ENCODE measurements around the gene HERPUD2.
A peak's percentile ranks its signal among the peaks of the same experiment; 100 is the strongest.

The HERPUD2 gene

GRCh38 chr7:35697414-35698175 lies 2.7 kb upstream of the HERPUD2 start:
- TF ChIP-seq, protein P1, sequence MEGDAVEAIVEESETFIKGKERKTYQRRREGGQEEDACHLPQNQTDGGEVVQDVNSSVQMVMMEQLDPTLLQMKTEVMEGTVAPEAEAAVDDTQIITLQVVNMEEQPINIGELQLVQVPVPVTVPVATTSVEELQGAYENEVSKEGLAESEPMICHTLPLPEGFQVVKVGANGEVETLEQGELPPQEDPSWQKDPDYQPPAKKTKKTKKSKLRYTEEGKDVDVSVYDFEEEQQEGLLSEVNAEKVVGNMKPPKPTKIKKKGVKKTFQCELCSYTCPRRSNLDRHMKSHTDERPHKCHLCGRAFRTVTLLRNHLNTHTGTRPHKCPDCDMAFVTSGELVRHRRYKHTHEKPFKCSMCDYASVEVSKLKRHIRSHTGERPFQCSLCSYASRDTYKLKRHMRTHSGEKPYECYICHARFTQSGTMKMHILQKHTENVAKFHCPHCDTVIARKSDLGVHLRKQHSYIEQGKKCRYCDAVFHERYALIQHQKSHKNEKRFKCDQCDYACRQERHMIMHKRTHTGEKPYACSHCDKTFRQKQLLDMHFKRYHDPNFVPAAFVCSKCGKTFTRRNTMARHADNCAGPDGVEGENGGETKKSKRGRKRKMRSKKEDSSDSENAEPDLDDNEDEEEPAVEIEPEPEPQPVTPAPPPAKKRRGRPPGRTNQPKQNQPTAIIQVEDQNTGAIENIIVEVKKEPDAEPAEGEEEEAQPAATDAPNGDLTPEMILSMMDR (IDR thresholded peaks at IDR 0.05; ENCODE audit: insufficient read depth, low read length, poor library complexity, severe bottlenecking): no peak
- no peak for DNase-seq (ENCODE audit: extremely low read depth, insufficient read length)
- Histone ChIP-seq H3K36me3 (ENCODE audit: control insufficient read depth, insufficient read depth, low read length) (no peaks in the 10 kb centered on the region; the same call in 1 of the 2 replicates), H3K27me3 (replicated peaks; ENCODE audit: control insufficient read depth, insufficient read depth, low read length) (no peaks in the 10 kb centered on the region), H3K4me3 (replicated peaks; ENCODE audit: low read depth, low read length) (no peak overlapping the region)

GRCh38 chr7:35695987-35696386 lies 1.1 kb upstream of the HERPUD2 start:
- Histone ChIP-seq H3K4me3 (replicated peaks; ENCODE audit: low read depth, low read length) (peak overlapping the region; percentile 97), H3K27me3 (replicated peaks; ENCODE audit: control insufficient read depth, insufficient read depth, low read length) (no peaks in the 10 kb centered on the region), H3K36me3 (ENCODE audit: control insufficient read depth, insufficient read depth, low read length) (no peaks in the 10 kb centered on the region; the same call in 1 of the 2 replicates)
- TF ChIP-seq, protein P1 (IDR thresholded peaks at IDR 0.05; ENCODE audit: insufficient read depth, low read length, poor library complexity, severe bottlenecking): no peak
- DNase-seq (ENCODE audit: extremely low read depth, insufficient read length): no peak

DNA sequence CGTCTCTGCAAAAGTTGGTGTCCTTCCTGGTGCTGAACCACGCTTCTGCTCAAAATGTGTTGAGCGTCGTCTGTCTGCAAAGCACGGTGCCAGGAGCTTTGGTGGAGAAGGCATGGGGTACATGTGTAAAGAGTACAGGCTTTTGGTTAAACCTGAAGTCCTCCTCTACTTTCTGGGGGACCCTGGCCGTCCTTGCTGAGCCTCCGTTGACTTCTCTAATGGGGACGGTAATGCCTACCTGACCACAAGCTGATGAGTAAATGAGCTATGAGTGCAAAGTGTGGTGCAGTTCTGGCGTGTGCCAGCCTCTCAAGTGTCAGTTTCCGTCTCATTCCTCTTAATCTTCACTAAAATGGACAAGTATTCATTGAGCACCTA lies 527 bp upstream of the HERPUD2 start:
- Histone ChIP-seq H3K36me3 (ENCODE audit: control insufficient read depth, insufficient read depth, low read length) (no peaks in the 10 kb centered on the region; the same call in 1 of the 2 replicates), H3K4me3 (replicated peaks; ENCODE audit: low read depth, low read length) (peak overlapping the region; percentile 97), H3K27me3 (replicated peaks; ENCODE audit: control insufficient read depth, insufficient read depth, low read length) (no peaks in the 10 kb centered on the region)
- DNase-seq (ENCODE audit: extremely low read depth, insufficient read length): no peak
- TF ChIP-seq, protein P1 (IDR thresholded peaks at IDR 0.05; ENCODE audit: insufficient read depth, low read length, poor library complexity, severe bottlenecking): no peak

GRCh38 chr7:35694161-35694783 lies 663 bp downstream of the HERPUD2 start:
- Histone ChIP-seq H3K27me3 (replicated peaks; ENCODE audit: control insufficient read depth, insufficient read depth, low read length) (no peaks in the 10 kb centered on the region), H3K4me3 (replicated peaks; ENCODE audit: low read depth, low read length) (peak overlapping the region; percentile 97), H3K36me3 (ENCODE audit: control insufficient read depth, insufficient read depth, low read length) (no peaks in the 10 kb centered on the region; the same call in 1 of the 2 replicates)
- TF ChIP-seq, protein P1 (IDR thresholded peaks at IDR 0.05; ENCODE audit: insufficient read depth, low read length, poor library complexity, severe bottlenecking): no peak
- DNase-seq (ENCODE audit: extremely low read depth, insufficient read length): no peak

DNA sequence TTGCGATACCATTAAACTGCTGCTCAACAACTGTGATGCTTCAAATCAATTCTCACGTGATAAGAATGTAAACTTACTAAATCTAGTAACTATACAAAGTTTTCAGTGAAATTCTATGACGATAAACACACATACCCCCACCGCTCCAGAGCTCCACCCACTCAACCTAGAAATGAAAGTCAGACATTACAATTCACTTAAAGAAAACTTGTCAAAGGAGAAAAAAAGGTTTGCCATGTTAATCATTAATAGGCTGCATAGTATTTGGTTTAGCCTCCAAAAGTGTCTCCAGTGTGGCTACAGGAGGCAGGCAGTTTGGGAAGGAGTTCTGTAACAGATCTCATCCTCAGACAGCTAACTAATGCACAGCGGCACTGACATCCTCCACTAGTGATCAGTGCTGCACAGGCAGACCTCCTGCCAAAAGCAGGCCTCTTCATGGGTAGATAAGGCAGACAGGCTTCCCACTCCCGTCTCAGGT lies 3.1 kb downstream of the HERPUD2 start:
- peak overlapping the region; percentile 97 for H3K4me3 ChIP-seq (replicated peaks; ENCODE audit: low read depth, low read length)
- DNase-seq (ENCODE audit: extremely low read depth, insufficient read length): no peak
- TF ChIP-seq, protein P1 (IDR thresholded peaks at IDR 0.05; ENCODE audit: insufficient read depth, low read length, poor library complexity, severe bottlenecking): no peak
- H3K27me3 ChIP-seq (replicated peaks; ENCODE audit: control insufficient read depth, insufficient read depth, low read length): no peaks in the 10 kb centered on the region
- H3K36me3 ChIP-seq (ENCODE audit: control insufficient read depth, insufficient read depth, low read length): no peaks in the 10 kb centered on the region; the same call in 1 of the 2 replicates

Data from GM06990 (cell line).